ENCODE data around the gene DNAJC4. TPM values are rescaled to one million over a fixed set of nuclear protein-coding genes. Genes with fewer than 3 reads are reported as not detected.

Gene DNAJC4
- total and polyA plus RNA-seq, 2 of the 8 experiments (the other 6 are each of a cell fraction or from before 2014, with no cell fraction given): 14.6 to 31.0 TPM

- CTCF ChIA-PET (ENCODE audit: partially characterized antibody): interaction anchor here (0.6 to 13.7 kb wide), 8 partner anchors 13 to 1890 kb away, joined by 3 to 168 read pairs (median 4); partner anchors contain the start of genes CATSPERZ, ESRRA and PLCB3
- H4K8ac ChIP-seq (ENCODE audit: extremely low read depth, insufficient read depth, low read length): no peak overlapping the region
Measured at GRCh38 chr11:64275841-64276240, 45.5 kb downstream of the DNAJC4 start.

More at GRCh38 chr11:64275841-64276240, 45.5 kb downstream of the DNAJC4 start:
- Histone ChIP-seq H3K4ac (replicated peaks; ENCODE audit: insufficient read length, low read depth, low read length) (no peak overlapping the region), H3K36me3 (ENCODE audit: control insufficient read depth in 2 of 4, insufficient read depth in 4 of 4, low read length in 3 of 4) (no peaks in the 10 kb centered on the region; a peak in 1 of 8 replicates), H4K20me1 (replicated peaks in 1 of 2; ENCODE audit: control insufficient read depth in 1 of 2, insufficient read depth in 2 of 2, low read length in 2 of 2) (no peaks in the 10 kb centered on the region), H2BK120ac (replicated peaks; ENCODE audit: low read depth, low read length) (no peak overlapping the region), H3K9me3 (ENCODE audit: insufficient read depth in 2 of 2, low read depth in 1 of 2, low read length in 1 of 2) (no peaks in the 10 kb centered on the region), H3K4me1 (replicated peaks in 1 of 4; ENCODE audit: control insufficient read depth in 3 of 4, insufficient read depth in 4 of 4, low read length in 3 of 4) (peaks cover 0 to 5% (median 2%) of the 10 kb centered on the region in 4 experiments; a peak in 1 of 7 replicates), H3K79me2 (ENCODE audit: control insufficient read depth in 1 of 2, insufficient read depth in 2 of 2, low read length in 2 of 2) (0 out of 4 replicates have a peak, but pooled peaks cover 0 to 4% of the 10 kb centered on the region in 2 experiments), H2BK15ac (ENCODE audit: low read length) (no peak overlapping the region), H3K27me3 (replicated peaks in 1 of 4; ENCODE audit: control insufficient read depth in 3 of 4, extremely low read depth in 1 of 4, insufficient read depth in 3 of 4, low read length in 3 of 4) (no peaks in the 10 kb centered on the region), H3K9ac (replicated peaks in 1 of 4; ENCODE audit: extremely low read depth in 1 of 4, low read depth in 3 of 4, low read length in 3 of 4) (no peak overlapping the region), H4K5ac (ENCODE audit: insufficient read length, low read depth, low read length) (no peak overlapping the region), H2AFZ (ENCODE audit: low read length) (no peak overlapping the region), H3K56ac (replicated peaks; ENCODE audit: insufficient read length, low read depth, low read length) (no peak overlapping the region), H3K4me2 (ENCODE audit: insufficient read depth in 1 of 2, low read depth in 2 of 2, low read length in 2 of 2) (no peak overlapping the region), H3K18ac (ENCODE audit: extremely low read depth, low read length) (no peak overlapping the region), H3K14ac (ENCODE audit: insufficient read length) (no peak overlapping the region), H3K27ac (ENCODE audit: low read depth, low read length) (no peak overlapping the region), H4K91ac (replicated peaks; ENCODE audit: insufficient read length, low read length) (no peak overlapping the region), H2BK5ac (ENCODE audit: low read depth, low read length) (peak overlapping the region; percentile 35; the same call in 1 of the 2 replicates), H3K4me3 (ENCODE audit: extremely low read depth in 1 of 4, insufficient read depth in 2 of 4, low read depth in 3 of 4, low read length in 4 of 4) (no peak overlapping the region), H3K23me2 (ENCODE audit: low read depth, low read length) (no peaks in the 10 kb centered on the region), H2BK12ac (ENCODE audit: low read depth, low read length) (no peak overlapping the region), H2BK20ac (ENCODE audit: low read length) (no peak overlapping the region), H3K23ac (ENCODE audit: insufficient read length) (no peak overlapping the region), H2AK5ac (ENCODE audit: low read depth, low read length) (no peak overlapping the region), H3K79me1 (ENCODE audit: low read depth, low read length) (no peaks in the 10 kb centered on the region; the same call in 1 of the 2 replicates)
- no peak for FAIRE-seq
- no peak for DNase-seq (ENCODE audit: low read depth in 1 of 2, low spot score in 2 of 2)
- WGBS, 2 experiments (ENCODE audit: extremely low coverage in 1 of 2, insufficient coverage in 1 of 2, insufficient read length in 1 of 2, insufficient replicate concordance in 2 of 2, low coverage in 1 of 2, low lambda C conversion rate in 2 of 2, missing lambda C conversion rate in 1 of 2): 81% methylated on average over 2 of the region's 2 CpGs; no CpG with 5 or more reads in 1 of the 2 experiments
- TF ChIP-seq RBBP5 (IDR thresholded peaks at IDR 0.05; ENCODE audit: borderline replicate concordance, low read depth, low read length): no peak
- no peak for TF ChIP-seq MAFK (IDR thresholded peaks at IDR 0.05; ENCODE audit: low read depth, low read length)
- no peak for TF ChIP-seq RXRA (IDR thresholded peaks at IDR 0.05; ENCODE audit: insufficient read depth, low read depth, low read length)
- TF ChIP-seq SUZ12 (IDR thresholded peaks at IDR 0.05; ENCODE audit: low read length): no peak
- no peak for TF ChIP-seq USF2 (IDR thresholded peaks at IDR 0.05; ENCODE audit: low read length)
- no peak for TF ChIP-seq POU5F1 (IDR thresholded peaks at IDR 0.05; ENCODE audit: low read depth, low read length)
- TF ChIP-seq ASH2L (IDR thresholded peaks at IDR 0.05; ENCODE audit: low read length): no peak
- POLR2A ChIA-PET (ENCODE audit: partially characterized antibody): interaction anchor here (0.6 to 0.8 kb wide), 2 partner anchors 18 to 32 kb away, joined by 3 read pairs; no protein-coding TSS in a partner anchor

Data from H1 (cell line).